OCI-LY3 (cell line): ENCODE measurements around the gene MGMT.

Source experiments
- H2AFZ ChIP-seq: fragments of 200-600, 300-600 bp; shearing (Covaris generic); 2 replicates; pipeline ENCODE4 v1.6.0; 2014; ENCODE audit warnings: antibody characterized with exemption, low read depth, low read length
- H3K27ac ChIP-seq: fragments of 200-600, 300-600 bp; sonication (generic); 2 replicates; pipeline ENCODE4 v1.5.1; 2014; ENCODE audit warnings: mild to moderate bottlenecking, low read length, moderate library complexity, mixed read lengths
- H3K27me3 ChIP-seq: fragments of 200-600, 300-600 bp; sonication (generic); 2 replicates; pipeline ENCODE4 v1.6.1; 2014; ENCODE audit warnings: low read depth, low read length, mixed read lengths
- H3K36me3 ChIP-seq: fragments of 200-600, 300-600 bp; sonication (generic); replicated peaks from 2 replicates; pipeline ENCODE3; 2014; ENCODE audit warnings: low read depth, low read length, mixed read lengths
- H3K4me1 ChIP-seq: fragments of 300-600, 200-600 bp; sonication (generic); 2 replicates; pipeline ENCODE4 v1.6.1; 2014; ENCODE audit warnings: low read length, mixed read lengths
- H3K4me2 ChIP-seq: fragments of 200-600, 300-600 bp; sonication (generic); 2 replicates; pipeline ENCODE4 v1.6.1; 2014; ENCODE audit warnings: low read length, mixed read lengths
- H3K4me3 ChIP-seq: fragments of 300-600, 200-600 bp; sonication (generic); 2 replicates; pipeline ENCODE4 v1.5.1; 2014; ENCODE audit warnings: antibody characterized with exemption, mild to moderate bottlenecking, low read length, moderate library complexity
- H3K79me2 ChIP-seq: fragments of 300-600, 200-600 bp; shearing (Covaris generic); 2 replicates; pipeline ENCODE4 v1.6.1; 2014; ENCODE audit warnings: mild to moderate bottlenecking, low read length, mixed read lengths
- H3K9ac ChIP-seq: fragments of 300-600, 200-600 bp; shearing (Covaris generic); 2 replicates; pipeline ENCODE4 v1.6.0; 2014; ENCODE audit warnings: mild to moderate bottlenecking, low read length, moderate library complexity
- H3K9me3 ChIP-seq: fragments of 200-600, 300-600 bp; shearing (Covaris generic); 2 replicates; pipeline ENCODE4 v1.6.1; 2014; ENCODE audit warnings: low read length, mixed read lengths; ENCODE audit not compliant: insufficient read depth
- H4K20me1 ChIP-seq: fragments of 200-600, 300-600 bp; sonication (generic); 2 replicates; pipeline ENCODE4 v1.6.1; 2016; ENCODE audit warnings: low read length, mixed read lengths; ENCODE audit not compliant: insufficient read depth
- EZH2phosphoT487 ChIP-seq: fragments of 200-600 bp; shearing (Covaris generic); IDR thresholded peaks from 2 replicates; pipeline ENCODE4 v1.6.1; 2018; ENCODE audit warnings: antibody characterized with exemption, mixed run types, low read depth
- TF ChIP-seq, protein P1 (sequence below): fragments of 200-600, 300-600 bp; sonication (generic); IDR thresholded peaks from 2 replicates; pipeline ENCODE4 v1.5.1; 2014; ENCODE audit warnings: antibody characterized with exemption, low read length, low read depth

Gene MGMT

DNA sequence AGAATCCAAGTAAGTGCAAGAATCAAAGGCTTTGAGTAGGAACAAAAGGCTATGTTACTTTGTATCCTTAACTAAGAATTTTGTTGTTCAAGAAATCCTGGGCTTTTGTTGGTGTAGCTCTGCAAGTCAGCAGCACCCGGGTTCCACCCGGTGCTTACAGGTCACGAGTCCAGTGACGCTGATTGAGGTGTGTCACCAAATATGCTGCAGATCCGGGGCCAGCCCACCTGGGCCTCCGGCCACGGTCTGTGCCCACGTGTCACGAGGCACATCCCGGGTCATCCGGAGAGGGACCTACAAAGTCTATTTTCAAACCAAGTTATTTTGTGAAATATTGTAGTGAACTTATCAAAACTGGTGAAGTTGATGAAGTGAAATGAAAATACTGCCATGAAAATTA, 103.1 kb downstream of the MGMT start:
- Histone ChIP-seq H3K4me3 (no peak overlapping the region), H3K27ac (no peak overlapping the region), H2AFZ (no peak overlapping the region), H3K4me2 (no peak overlapping the region), H3K9me3 (no peaks in the 10 kb centered on the region), H4K20me1 (no peaks in the 10 kb centered on the region), H3K36me3 (no peaks in the 10 kb centered on the region), H3K79me2 (no peaks in the 10 kb centered on the region), H3K4me1 (no peaks in the 10 kb centered on the region), H3K27me3 (no peaks in the 10 kb centered on the region), H3K9ac (no peak overlapping the region)
- TF ChIP-seq, protein P1, sequence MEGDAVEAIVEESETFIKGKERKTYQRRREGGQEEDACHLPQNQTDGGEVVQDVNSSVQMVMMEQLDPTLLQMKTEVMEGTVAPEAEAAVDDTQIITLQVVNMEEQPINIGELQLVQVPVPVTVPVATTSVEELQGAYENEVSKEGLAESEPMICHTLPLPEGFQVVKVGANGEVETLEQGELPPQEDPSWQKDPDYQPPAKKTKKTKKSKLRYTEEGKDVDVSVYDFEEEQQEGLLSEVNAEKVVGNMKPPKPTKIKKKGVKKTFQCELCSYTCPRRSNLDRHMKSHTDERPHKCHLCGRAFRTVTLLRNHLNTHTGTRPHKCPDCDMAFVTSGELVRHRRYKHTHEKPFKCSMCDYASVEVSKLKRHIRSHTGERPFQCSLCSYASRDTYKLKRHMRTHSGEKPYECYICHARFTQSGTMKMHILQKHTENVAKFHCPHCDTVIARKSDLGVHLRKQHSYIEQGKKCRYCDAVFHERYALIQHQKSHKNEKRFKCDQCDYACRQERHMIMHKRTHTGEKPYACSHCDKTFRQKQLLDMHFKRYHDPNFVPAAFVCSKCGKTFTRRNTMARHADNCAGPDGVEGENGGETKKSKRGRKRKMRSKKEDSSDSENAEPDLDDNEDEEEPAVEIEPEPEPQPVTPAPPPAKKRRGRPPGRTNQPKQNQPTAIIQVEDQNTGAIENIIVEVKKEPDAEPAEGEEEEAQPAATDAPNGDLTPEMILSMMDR, result no peak
- no peak for TF ChIP-seq EZH2phosphoT487

DNA sequence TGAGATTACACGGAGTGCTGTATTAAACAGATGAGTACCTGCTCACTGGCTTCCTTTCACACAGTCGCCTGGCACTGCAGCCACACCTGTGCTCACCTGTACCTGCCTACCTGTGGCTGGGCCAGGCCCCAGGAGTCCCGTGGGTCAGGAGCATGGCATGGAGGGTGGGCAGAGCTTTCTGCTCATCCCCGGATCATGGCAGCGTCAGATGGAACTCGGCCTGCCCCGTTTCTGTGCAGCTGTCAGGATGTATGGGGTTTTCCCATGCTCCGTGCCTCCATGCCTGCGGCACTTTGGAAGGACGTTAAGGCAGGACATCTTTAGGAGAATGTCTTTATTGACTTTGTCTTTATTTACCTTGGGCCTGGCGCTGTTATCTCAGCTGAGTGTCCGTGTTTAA, 112.2 kb downstream of the MGMT start:
- H3K27me3 ChIP-seq, result no peaks in the 10 kb centered on the region
- no peak overlapping the region for H2AFZ ChIP-seq
- no peaks in the 10 kb centered on the region for H3K9me3 ChIP-seq
- no peak overlapping the region for H3K9ac ChIP-seq
- no peak overlapping the region for H3K4me3 ChIP-seq
- H3K4me1 ChIP-seq, result no peaks in the 10 kb centered on the region
- no peak overlapping the region for H3K4me2 ChIP-seq
- H3K27ac ChIP-seq, result no peak overlapping the region
- TF ChIP-seq, protein P1, result no peak
- TF ChIP-seq EZH2phosphoT487, result no peak
- H4K20me1 ChIP-seq, result no peaks in the 10 kb centered on the region
- no peaks in the 10 kb centered on the region for H3K79me2 ChIP-seq
- no peaks in the 10 kb centered on the region for H3K36me3 ChIP-seq

DNA sequence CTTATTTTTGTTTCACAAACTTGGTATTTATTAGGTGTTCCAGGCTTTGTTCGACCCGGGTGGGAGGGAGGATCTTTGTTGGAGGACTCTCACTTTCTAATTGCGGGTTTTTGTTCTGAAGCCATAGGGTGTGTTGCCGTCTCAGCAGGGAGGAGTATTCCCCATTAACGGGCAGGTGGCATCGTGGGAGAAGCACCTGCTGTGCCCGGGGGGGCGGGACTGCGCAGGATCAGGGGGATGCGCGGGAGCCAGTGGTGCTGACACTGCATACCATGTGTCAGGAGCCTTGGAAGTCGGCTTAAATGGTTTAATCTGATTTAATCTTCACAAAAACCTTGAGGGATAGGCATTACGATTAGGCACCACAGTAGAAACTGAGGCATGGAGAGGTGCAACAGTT, 113.0 kb downstream of the MGMT start:
- no peak overlapping the region for H3K4me2 ChIP-seq
- H3K36me3 ChIP-seq, result no peaks in the 10 kb centered on the region
- no peaks in the 10 kb centered on the region for H3K4me1 ChIP-seq

DNA sequence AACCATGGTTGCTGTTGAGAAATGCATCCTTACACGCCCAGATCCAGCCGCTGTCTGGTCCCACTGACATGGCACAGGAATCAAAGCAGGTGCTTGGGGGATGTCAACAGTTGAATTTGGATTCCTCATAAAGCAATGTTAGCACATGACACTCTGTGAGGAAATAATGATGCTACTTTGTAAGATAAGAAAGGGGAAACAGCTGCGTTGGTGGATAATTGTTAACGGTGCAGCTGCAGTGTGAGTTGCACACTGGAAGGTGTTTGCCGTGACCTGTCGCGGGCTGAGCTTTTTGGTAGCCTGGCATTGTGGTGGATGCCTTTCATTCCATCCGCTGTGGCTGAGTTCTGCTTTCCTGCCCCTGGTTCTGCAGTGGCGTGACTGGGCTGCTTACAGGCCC, 113.9 kb downstream of the MGMT start:
- no peaks in the 10 kb centered on the region for H3K27me3 ChIP-seq
- H3K36me3 ChIP-seq, result no peaks in the 10 kb centered on the region
- no peaks in the 10 kb centered on the region for H4K20me1 ChIP-seq
- no peaks in the 10 kb centered on the region for H3K79me2 ChIP-seq
- H2AFZ ChIP-seq, result no peak overlapping the region
- no peak overlapping the region for H3K4me2 ChIP-seq
- no peak for TF ChIP-seq EZH2phosphoT487
- TF ChIP-seq, protein P1, result no peak
- H3K4me1 ChIP-seq, result no peaks in the 10 kb centered on the region
- no peak overlapping the region for H3K27ac ChIP-seq
- no peaks in the 10 kb centered on the region for H3K9me3 ChIP-seq
- H3K9ac ChIP-seq, result no peak overlapping the region
- no peak overlapping the region for H3K4me3 ChIP-seq

More for the DNA sequence above, 113.0 kb downstream of the MGMT start:
- no peaks in the 10 kb centered on the region for H4K20me1 ChIP-seq
- no peak overlapping the region for H3K4me3 ChIP-seq
- TF ChIP-seq, protein P1, result no peak
- TF ChIP-seq EZH2phosphoT487, result no peak
- no peak overlapping the region for H3K9ac ChIP-seq
- H3K79me2 ChIP-seq, result no peaks in the 10 kb centered on the region
- H3K27ac ChIP-seq, result no peak overlapping the region
- H3K27me3 ChIP-seq, result no peaks in the 10 kb centered on the region
- H2AFZ ChIP-seq, result no peak overlapping the region
- H3K9me3 ChIP-seq, result no peaks in the 10 kb centered on the region
